ENCODE results near the gene RFX8.

DNA sequence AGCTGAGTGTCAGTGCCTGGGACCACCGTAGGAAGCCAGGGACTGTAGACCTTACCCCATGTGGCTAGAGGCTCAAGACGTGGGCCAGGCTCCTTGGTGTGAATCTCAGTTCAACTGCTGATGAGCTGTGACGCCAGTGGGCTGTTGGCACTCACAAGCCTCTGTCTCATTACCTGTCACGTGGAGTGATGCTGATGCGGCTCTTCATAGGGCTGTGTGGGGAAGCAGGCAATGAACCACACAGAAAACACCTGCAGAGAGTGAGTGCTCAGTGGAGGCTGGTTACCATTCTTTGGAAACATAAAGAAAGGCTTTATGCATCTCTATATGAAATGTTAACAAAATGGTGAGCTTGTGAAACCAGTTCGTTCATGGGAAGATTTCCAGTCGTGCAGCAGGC lies 123.7 kb downstream of the RFX8 start:
- TF ChIP-seq SIN3A (IDR thresholded peaks at IDR 0.05; ENCODE audit: borderline replicate concordance, insufficient read depth, low read length) (no peak), POLR2AphosphoS5 (IDR thresholded peaks at IDR 0.05; ENCODE audit: low read depth, low read length) (no peak), FOXP2 (optimal IDR thresholded peaks at IDR 0.05; ENCODE audit: borderline replicate concordance, extremely low read depth, extremely low read length, insufficient read depth) (no peak)

All from PFSK-1 (cell line).